SW480 (cell line): ENCODE data around the gene HLA-E.
A peak's percentile ranks its signal among the peaks of the same experiment; 100 is the strongest.
"Not testable (repeated sequence)": the region's sequence is repeated elsewhere in the genome, so short reads cannot be mapped to it uniquely, and the experiment has no call there.

Source experiments
- DNase-seq: peaks from one replicate; pipeline ENCODE4 v3.0.0-alpha.2; 2016; ENCODE audit warnings: low spot score

The HLA-E gene

GRCh38 chr6:30507849-30508827 lies 18.8 kb downstream of the HLA-E start:
- DNase-seq, result no peak

- DNase-seq, result no peak
Observed at GRCh38 chr6:30508890-30509736, 19.8 kb downstream of the HLA-E start.

- no peak for DNase-seq
Observed at GRCh38 chr6:30510419-30511168, 21.3 kb downstream of the HLA-E start.

GRCh38 chr6:30511169-30511546 lies 21.8 kb downstream of the HLA-E start:
- no peak for DNase-seq

- no peak for DNase-seq
Observed at GRCh38 chr6:30513451-30513850, 24.1 kb downstream of the HLA-E start.

GRCh38 chr6:30515106-30515505 lies 25.8 kb downstream of the HLA-E start:
- no peak for DNase-seq

- peak; percentile 82 for DNase-seq
Observed at GRCh38 chr6:30515944-30516753, 26.8 kb downstream of the HLA-E start.

- not testable (repeated sequence) for DNase-seq
Observed at GRCh38 chr6:30516754-30517076, 27.4 kb downstream of the HLA-E start.

GRCh38 chr6:30517767-30518504 lies 28.6 kb downstream of the HLA-E start:
- not testable (repeated sequence) for DNase-seq

- DNase-seq, result not testable (repeated sequence)
Observed at GRCh38 chr6:30518505-30519145, 29.3 kb downstream of the HLA-E start.

GRCh38 chr6:30520522-30520921 lies 31.2 kb downstream of the HLA-E start:
- no peak for DNase-seq

- DNase-seq, result not testable (repeated sequence)
Observed at GRCh38 chr6:30521082-30521481, 31.8 kb downstream of the HLA-E start.

- not testable (repeated sequence) for DNase-seq
Observed at GRCh38 chr6:30521952-30522351, 32.6 kb downstream of the HLA-E start.

GRCh38 chr6:30526444-30526843 lies 37.1 kb downstream of the HLA-E start:
- DNase-seq, result not testable (repeated sequence)

- DNase-seq, result not testable (repeated sequence)
Observed at GRCh38 chr6:30529349-30529875, 40.1 kb downstream of the HLA-E start.

GRCh38 chr6:30530014-30530413 lies 40.7 kb downstream of the HLA-E start:
- no peak for DNase-seq

GRCh38 chr6:30533460-30534294 lies 44.4 kb downstream of the HLA-E start:
- DNase-seq, result no peak

- no peak for DNase-seq
Observed at GRCh38 chr6:30537931-30538330, 48.6 kb downstream of the HLA-E start.
